Daoy (cell line): ENCODE data around the gene HTR5A. TPM values are rescaled to one million over a fixed set of nuclear protein-coding genes. Genes with fewer than 3 reads are reported as not detected.
"Not testable (repeated sequence)": the region's sequence is repeated elsewhere in the genome, so short reads cannot be mapped to it uniquely, and the experiment has no call there.

Source experiments
- DNase-seq: peaks from one replicate; pipeline ENCODE4 v3.0.0-alpha.2; 2015; ENCODE audit warnings: low read depth
- total RNA-seq: library from RNA; depleted of rRNA; stranded (reverse); fragments of >200 nt; shearing (Covaris generic); gene quantifications from 2 replicates; pipeline ENCODE4 v1.2.3, GENCODE V29; 2014; rRNA removed

Gene HTR5A
- not detected in 2 replicates for total RNA-seq

DNA sequence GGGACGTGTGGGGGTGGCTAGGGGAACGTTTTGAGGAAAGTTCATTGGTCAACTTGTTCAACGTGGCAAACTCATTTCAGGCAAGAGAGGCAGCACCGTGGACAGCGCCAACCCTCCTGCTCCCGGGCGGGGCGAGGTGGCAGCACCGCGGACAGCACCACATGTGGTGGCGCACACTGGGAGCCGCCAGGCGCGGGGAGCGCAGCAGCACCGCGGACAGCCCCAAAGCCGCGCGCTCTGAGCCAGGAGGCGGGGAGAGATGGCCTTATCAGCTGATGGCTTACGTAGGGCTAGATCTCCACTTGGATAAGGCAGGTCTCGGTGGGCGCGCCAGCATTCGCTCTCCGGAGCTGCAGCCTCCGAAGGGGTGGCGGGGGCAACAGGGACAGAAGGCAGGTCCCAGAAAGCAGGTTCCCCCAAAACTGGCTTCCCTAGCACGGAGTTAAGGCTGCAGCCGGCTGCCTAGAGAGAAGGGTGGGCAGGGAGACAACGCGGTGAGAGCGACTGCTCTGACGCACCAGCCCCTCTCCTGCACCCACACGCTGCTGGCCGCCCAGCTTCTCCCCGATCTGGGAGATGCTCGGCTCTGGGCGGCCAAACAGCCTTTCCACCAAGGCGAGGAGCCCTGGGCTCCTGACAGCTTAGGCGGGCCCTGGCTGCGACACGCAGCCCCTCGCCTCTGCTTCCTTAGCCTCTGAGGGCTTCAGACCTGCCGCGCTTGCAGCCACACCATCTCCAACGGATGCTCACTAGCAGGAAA, at the start of gene HTR5A:
Gene HTR5A, plus strand, starts transcription at position 333 of the 760 bp plus-strand sequence. CDS start 576 bp downstream, outside the sequence.
- peak; percentile 93 for DNase-seq

DNA sequence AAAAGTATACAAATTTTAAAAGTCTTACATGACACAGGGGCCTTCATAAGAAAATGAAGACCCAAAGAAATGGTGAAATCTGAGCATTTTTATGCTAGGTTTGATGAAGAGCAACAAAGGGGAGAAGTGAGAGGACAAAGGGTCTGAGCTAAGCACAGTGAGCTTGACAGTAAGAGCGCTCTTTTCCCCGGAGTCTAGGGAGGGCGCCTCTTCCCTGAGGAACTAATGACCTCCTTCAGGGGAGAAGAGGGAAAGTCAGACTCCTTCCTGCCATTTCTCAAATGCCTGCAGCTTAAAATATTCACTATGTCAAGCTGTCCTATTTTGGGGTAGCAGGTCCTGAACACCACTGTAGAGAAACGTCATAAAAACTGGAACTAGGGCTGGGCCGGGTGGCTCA, 49.1 kb upstream of the HTR5A start:
- peak; percentile 11 for DNase-seq

DNA sequence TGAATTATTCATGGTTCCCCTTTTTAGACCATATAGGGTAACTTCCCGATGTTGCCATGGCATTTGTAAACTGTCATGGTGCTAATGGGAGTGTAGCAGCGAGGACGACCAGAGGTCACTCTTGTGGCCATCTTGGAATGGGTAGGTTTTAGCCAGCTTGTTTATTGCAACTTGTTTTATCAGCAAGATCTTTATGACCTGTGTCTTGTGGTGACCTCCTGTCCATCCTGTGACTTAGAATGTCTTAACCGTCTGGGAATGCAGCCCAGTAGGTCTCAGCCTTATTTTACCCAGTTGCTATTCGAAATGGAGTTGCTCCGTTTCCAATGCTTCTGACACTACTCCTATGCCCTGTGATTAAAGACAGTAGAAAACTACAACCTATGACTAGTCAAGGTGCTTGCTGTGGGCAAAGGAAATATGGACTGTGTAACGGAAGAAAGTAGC, 48.4 kb upstream of the HTR5A start:
- DNase-seq = no peak

DNA sequence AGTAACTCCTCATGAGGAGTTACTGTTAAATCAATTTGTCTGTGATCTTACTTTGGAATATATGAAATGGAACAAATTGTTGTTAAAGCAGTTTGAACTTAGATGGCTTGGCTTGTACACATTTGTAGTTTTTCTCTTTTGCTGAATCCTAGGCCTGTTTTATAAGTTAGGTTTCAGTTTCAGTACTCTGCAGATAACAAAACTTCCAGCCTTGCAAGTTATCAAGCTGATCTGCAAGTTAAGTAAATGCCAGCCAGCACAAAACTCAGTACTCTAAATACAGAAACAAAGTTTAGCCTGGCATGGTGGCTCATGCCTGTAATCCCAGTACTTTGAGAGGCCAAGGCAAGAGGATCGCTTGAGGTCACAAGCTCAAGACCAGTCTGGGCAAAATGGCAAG, 42.2 kb upstream of the HTR5A start:
- no peak for DNase-seq

DNA sequence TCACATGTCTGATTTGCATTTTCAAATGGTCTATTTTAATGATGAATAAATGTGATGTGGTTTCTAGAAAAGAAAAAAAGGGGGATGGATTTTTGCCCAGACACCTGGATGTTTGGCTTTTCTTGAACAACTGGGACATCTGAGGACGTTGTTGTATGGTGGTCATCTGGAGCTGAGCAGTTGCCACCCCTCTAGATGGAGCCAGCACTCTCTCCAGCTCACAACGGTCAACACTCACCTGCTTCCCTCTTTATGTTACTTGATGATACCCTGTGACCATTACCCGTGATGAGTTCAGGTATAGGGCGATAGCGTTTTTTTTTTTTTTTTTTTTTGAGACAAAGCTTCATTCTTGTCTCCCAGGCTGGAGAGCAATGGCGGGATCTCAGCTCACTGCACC, 37.1 kb upstream of the HTR5A start:
- DNase-seq = no peak

DNA sequence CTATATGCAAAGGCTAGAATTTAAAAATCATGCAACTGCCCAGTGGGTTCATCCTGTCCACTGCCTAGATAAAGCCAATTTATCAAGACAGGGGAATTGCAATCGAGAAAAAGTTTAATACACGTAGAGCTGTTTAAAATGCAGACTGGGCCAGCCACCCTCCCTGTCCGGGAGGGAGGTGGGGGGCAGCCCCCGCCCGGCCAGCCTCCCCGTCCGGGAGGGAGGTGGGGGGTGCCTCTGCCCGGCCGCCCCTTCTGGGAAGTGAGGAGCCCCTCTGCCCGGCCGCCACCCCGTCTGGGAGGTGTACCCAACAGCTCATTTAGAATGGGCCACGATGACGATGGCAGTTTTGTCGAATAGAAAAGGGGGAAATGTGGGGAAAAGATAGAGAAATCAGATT, 35.6 kb upstream of the HTR5A start:
- not testable (repeated sequence) for DNase-seq

DNA sequence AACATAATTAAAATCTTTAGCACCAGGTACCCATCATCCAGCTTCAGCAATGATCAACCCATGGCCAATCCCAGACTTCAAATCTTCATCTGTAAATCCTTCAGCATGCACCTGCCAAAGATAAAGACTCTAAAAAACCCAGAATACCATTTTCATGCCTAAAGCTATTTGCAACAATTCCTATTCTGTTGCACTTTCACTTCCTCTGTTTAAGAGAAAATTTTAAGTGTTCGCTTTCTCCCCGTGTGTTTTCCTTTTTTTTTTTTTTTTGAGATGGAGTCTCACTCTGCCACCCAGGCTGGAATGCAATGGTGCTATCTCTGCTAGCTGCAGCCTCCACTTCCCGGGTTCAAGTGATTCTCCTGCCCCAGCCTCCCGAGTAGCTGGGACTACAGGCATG, 31.8 kb upstream of the HTR5A start:
- no peak for DNase-seq

DNA sequence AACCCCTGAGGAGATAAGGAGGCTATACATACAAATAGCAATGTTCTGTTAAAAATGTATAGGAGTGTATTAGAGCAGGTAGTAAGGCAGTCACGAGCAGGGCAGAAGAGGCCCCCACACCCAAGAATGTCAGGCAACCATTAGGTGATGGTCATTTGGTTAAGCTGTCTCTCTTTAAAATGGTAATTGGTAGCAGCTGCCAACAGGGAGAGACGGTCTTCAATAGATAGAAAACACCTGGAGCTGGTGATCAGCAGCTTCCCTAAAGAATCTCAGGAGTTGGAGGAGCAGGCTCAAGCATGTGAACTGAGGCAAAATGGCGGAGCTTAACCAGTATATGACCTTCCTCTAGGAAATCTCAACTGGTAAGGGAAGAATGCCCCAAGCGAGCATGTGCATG, 26.4 kb upstream of the HTR5A start:
- DNase-seq = no peak

DNA sequence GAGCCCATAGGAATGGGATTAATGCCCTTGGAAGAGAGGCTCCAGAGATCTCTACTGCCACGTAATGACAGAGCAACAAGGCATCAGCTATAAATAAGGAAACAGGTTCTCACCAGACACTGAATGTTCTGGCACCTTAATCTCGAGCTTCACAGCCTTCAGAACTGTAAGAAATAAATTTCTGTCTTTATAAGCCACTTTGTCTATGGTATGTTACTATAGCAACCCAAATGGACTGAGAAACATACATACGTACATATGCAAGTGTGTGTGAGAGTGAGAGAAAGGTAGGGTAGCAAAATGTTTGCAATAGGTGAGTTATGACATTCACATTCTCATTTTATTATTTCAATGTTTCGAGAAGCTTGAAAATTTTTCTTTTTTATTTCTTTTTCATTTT, 22.1 kb upstream of the HTR5A start:
- DNase-seq = no peak

DNA sequence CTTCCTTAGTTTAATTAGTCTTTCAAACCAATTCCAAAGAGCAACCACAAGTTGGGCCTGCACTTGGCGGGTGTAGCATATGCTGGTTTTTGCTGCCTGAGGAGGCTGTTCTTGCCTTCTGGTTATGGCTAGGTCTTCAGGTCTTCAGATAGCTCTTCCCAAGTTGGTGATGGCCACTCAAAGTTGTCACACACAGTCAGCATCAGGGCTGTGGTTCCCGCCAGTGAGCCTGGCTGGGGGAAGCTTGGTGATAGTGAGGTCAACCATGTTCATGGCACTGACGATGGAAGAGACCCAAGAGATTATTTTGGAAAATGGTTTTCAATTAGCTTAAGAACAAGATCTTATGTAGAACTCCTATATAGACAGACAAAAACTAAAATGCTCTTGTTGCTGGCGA, 18.8 kb upstream of the HTR5A start:
- no peak for DNase-seq

DNA sequence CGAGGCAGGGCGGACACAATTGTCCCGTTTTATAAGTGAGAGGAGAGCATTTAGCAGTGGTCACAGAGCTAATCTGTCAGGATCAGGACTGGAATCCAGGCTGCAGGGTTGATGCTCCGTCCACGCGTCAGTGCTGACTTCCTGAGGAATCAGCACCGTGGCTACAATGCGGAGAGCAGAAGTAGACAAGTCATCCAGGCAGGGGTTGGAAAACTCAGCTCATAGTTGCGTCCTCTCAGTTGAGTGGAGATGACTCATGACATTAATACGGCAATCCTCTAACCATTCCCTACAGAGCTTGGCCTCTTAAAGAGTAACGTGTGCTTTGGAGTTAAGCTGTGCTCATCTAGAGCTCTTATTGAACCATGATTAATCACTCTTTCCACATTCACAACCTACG, 17.1 kb upstream of the HTR5A start:
- peak; percentile 67 for DNase-seq

DNA sequence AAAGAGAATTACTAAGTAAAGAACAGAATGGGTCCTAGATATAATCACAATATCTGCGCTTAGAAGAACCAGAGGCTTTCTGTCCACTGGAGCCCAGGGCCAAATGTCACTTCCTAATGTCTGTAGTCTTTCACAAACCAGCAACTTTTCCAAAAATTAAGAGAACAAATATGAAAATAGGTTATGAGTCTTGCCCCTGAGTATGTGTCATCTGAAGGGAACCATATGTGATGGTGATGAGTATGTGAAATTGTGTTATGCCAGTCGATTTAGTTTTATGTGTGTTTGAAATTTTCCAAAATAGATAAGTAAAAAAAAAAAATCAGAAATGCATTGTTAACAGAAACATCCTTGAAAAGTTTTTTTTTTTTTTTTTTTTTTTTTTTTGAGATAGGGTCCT, 15.4 kb upstream of the HTR5A start:
- DNase-seq = no peak

DNA sequence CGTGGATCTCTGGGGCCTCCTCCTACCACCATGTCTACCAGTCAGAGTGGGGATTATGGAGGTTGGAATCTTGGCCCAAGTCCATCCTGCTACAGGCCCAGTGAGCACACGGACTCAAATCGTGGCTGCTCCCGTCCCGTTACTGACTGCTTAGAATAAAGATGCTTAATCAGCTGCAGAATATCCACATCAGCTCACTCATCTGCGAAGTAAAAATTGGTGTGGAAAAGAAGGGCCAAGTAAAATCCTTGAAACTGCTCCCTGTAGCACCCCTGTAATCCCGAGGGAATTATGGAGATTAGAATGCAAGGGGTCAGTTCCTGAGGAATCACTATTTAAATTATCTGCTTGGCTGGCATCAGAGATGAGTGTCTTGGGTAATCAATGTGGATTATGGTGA, 13.0 kb upstream of the HTR5A start:
- peak; percentile 37 for DNase-seq

DNA sequence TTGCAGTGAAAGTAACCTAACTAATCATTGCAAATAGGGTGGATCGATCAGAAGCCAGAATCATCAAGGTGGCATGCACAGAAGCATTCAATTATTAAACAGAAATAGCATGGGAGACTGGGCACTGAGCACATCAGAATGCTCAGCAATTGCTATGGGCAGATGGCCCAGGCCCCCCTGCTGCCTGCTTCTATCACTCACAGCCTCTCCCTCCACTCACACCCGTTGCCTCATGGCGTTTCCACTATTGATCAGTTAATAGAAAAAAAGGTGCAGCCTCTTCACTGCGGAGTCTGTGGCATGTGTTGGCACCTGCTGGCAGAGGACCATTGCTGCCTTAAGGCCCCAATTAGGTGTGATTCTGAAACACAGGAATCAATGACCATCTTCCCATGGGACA, 11.2 kb upstream of the HTR5A start:
- no peak for DNase-seq

DNA sequence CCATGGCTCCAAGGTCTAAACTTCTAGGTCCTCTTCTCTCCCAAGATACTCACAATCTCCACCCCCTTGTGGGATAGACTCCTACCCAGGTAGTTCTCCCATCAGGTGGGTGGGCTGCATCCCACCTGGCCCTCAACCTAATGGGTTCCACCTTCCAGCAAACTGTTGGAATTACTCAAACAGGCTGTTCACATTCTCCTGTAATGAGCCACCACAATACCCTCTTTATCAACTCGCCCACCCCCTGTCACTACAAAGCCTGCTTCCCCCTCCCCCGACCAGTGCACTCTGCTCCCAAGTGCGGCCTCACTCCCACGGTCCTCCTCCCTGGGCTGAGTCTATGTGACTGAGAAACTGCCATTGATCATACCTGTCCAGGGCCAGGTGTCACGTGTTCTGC, 10.4 kb upstream of the HTR5A start:
- DNase-seq = no peak

DNA sequence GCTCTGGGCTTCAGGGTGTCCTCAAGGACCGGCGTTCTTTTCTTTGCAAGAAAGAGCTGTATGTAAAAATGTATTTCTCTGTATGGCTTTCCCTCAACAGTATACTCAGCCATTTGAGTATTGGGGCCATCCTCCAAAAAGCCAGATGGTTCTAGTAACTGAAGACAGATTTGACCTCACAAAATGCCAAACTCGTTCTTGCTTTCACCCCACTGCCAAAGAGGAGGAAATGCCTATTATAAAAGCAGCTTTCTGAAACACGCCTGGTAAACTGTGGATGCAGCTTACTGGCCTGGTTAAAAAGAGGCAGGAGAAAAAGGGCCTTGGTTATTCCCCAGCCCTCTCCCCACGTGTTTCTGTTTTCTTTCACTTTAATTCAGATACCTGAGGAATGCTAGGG, 7.7 kb upstream of the HTR5A start:
- DNase-seq = no peak

DNA sequence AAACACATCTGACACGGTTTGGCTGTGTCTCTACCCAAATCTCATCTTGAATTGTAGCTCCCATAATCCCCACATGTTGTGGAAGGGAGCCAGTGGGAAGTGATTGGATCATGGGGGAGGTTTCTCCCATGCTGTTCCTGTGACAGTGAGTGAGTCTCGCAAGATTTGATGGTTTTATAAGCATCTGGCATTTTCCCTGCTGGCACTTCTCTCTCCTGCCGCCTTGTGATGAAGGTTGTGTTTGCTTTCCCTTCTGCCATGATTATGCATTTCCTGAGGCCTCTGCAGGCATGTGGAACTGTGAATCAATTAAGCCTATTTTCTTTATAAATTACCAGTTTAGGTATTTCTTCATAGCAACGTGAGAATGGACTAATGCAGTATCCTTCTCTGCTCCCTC, 5.9 kb upstream of the HTR5A start:
- DNase-seq = no peak

DNA sequence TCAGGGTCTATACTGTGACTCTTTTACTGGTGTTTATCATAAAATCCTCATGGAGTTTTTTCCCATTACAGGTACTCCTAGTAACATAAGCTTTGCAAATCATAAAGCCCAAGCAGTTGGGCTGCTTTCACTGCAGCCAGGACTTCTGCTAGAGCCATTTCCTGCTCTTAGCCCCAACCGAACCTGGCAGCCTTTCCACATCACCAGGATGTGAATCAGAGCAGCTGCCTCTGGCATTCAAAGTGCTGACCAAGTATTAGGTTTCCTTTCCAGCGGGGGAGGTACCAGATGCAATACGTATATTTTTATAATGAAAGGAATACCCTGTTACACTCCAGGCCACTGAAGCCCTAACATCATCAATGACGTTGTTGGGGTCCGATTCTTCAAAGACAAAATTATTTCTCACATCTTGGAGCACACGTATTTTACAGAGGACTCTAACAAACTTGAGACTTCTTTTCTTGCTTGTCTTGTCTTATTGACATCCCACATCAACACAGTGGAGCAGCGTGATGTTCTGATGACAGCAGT, 3.6 kb upstream of the HTR5A start:
- peak; percentile 95 for DNase-seq

DNA sequence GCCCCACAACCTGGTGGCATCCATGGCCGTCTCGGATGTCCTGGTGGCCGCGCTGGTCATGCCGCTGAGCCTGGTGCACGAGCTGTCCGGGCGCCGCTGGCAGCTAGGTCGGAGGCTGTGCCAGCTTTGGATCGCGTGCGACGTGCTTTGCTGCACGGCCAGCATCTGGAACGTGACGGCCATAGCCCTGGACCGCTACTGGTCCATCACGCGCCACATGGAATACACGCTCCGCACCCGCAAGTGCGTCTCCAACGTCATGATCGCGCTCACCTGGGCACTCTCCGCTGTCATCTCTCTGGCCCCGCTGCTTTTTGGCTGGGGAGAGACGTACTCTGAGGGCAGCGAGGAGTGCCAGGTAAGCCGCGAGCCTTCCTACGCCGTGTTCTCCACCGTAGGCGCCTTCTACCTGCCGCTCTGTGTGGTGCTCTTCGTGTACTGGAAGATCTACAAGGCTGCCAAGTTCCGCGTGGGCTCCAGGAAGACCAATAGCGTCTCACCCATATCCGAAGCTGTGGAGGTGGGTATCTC, 1.1 kb downstream of the HTR5A start:
- no peak for DNase-seq

DNA sequence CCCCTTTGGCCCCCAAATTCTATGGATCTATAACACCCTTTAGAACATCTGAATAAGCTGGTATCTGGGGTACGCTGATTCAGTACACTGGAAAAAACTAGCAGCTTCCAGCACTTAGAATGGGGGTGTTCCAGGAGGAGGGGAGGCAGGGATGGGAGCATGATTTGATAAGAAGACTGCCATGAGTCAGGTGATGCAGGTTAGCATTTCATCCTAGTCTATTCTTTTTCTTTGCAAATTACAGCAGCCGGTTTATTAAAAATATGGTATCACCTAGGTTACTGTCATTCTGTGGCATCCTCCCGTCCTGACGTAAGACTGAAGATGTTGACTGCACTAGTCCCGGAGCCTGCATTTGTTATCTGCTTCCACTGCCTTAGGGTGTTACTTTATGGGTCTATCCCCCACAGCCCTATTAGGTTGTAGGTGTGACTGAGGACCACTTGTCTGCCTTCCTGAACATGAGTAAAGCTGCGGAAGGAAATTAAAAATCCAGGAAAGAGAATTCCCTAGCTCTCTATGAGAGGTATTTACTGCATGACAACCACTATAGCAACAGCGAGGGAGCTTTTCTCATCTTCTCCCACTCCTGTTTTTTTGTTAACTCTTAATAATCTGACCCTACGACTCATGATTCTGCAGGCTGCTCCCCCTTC, 1.9 kb downstream of the HTR5A start:
- no peak for DNase-seq

DNA sequence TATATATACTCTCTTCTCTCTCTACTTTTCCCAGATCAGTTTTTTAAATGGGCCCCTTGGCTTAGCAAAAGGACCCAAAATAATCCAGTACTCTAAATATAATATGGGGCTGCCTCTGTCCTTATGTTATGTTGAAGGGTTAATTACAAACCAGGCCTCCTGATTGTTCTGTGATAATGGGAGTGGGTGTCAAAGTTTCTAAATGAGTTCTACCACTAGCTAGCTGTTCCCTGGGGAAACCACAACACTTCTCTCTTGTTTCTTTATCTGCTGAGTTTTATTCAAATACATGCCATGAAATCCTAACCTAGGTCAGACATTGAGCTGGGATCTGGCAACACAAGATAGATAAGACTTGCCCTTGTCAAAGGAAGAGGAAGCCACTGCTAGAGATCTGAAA, 3.8 kb downstream of the HTR5A start:
- no peak for DNase-seq

DNA sequence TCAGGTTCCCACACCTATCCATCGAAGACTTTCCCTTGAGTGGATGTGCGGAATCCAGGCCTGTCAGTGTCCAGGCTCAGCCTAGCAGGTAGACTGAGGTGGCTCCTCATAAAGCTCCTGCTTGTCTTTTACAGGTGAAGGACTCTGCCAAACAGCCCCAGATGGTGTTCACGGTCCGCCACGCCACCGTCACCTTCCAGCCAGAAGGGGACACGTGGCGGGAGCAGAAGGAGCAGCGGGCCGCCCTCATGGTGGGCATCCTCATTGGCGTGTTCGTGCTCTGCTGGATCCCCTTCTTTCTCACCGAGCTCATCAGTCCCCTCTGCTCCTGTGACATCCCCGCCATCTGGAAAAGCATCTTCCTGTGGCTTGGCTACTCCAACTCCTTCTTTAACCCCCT, 13.9 kb downstream of the HTR5A start:
- no peak for DNase-seq

DNA sequence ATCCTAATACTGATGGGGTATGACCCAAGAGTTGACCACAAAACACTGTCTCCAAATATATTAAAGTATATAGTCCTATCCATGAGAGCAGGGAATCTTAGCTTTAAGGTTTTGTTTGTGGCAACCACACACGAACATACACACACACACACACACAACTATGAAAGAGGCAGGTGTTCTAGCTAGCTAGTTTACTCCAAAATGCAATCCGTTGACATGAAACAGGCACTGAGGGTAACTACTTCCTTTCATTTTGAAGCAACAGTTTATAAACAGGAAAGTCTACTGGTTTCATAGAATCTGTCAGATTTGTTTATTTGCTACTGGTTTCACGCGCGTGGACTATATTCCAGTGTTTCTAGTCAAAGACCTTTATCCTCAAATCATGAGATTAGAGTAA, 14.8 kb downstream of the HTR5A start:
- no peak for DNase-seq
